Measurements from ENCODE around the gene PAFAH1B1. TPM values are rescaled to one million over a fixed set of nuclear protein-coding genes. Genes with fewer than 3 reads are reported as not detected.

The PAFAH1B1 gene
- total and polyA plus RNA-seq, 2 donors (not counting 1 experiment from before 2014, with no cell fraction given), result 41.4 to 170 TPM

DNA sequence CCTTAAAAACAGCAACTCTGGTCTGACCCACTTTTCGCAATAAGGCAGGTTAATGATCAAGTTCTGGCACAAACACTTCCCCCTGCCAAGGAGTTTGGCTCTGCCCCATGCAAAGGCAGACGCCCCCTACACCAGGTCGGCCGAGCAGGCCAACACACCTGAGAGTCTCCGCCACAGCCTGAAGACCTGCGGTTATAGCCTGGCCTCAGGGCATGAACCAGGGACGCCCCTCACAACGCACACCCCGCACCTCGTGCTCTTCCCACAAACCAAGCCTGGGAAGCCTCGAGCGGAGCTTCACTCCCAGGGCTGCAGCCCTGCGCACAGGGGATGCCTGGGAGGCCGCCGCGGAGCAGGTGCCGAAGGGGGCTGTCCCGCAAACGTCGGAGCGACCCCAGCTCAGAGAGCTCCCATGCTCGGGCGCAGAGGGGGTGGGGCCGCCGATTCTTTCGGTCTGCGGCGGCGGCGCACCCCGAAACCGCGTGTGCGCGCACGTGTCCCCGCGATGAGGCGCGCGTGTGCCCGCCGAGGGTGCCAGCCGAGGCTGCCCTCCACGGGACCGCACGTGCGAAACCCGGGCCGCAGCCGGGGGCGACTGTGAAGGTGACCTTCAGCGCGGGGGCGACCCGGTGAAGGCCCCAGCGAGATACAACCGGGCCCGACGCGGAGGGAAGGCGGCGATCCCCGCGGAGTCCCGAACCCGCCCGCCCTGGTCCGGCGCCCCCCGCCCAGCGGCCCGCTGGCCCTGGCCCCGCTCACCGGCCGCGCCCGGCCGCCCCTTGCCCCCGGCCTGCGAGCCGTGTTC, 117.6 kb downstream of the PAFAH1B1 start:
- Histone ChIP-seq H3K9me3 (ENCODE audit: control extremely low read depth in 1 of 3, control insufficient read depth in 2 of 3, insufficient read depth in 1 of 3, low read length in 2 of 3) (no peaks in the 10 kb centered on the region), H3K4me1 (ENCODE audit: control insufficient read depth in 2 of 2, insufficient read depth in 2 of 2, low read length in 2 of 2) (peaks cover 29 to 50% of the 10 kb centered on the region in 2 donors), H3K9ac (ENCODE audit: low read length) (peak overlapping the region; percentile 83), H3K27ac (ENCODE audit: low read length in 2 of 2) (peak overlapping the region in 1 of 2 donors; percentile 42), H3K4me2 (replicated peaks; ENCODE audit: low read depth, low read length, poor library complexity, severe bottlenecking) (peak overlapping the region; percentile 95), H3K27me3 (replicated peaks in 1 of 4; ENCODE audit: control extremely low read depth in 1 of 4, control insufficient read depth in 3 of 4, insufficient read depth in 4 of 4, low read length in 3 of 4) (no peaks in the 10 kb centered on the region), H4K20me1 (ENCODE audit: control insufficient read depth, insufficient read depth, low read length, poor library complexity, severe bottlenecking) (peaks cover 52% of the 10 kb centered on the region), H2AFZ (ENCODE audit: insufficient read depth, low read depth, low read length, poor library complexity, severe bottlenecking) (peak overlapping the region; percentile 99), H3K4me3 (ENCODE audit: control extremely low read depth in 1 of 5, extremely low read depth in 1 of 5, insufficient read depth in 1 of 5, low read depth in 2 of 5, low read length in 4 of 5) (peak overlapping the region; percentile 21 to 95 (median 58)), H3K79me2 (ENCODE audit: control insufficient read depth, insufficient read depth, low read length) (peaks cover 60% of the 10 kb centered on the region), H3K36me3 (replicated peaks in 1 of 2; ENCODE audit: control extremely low read depth in 1 of 2, control insufficient read depth in 1 of 2, extremely low read depth in 1 of 2, insufficient read depth in 2 of 2, low read length in 1 of 2) (no peaks in the 10 kb centered on the region)
- peak overlapping the region; percentile 93 for H3K4me3 Mint-ChIP-seq
- POLR2A ChIA-PET, result interaction anchor here (0.5 kb wide), 1 partner anchor 127 kb away, joined by 3 read pairs; no protein-coding TSS in a partner anchor
- H3K9me3 Mint-ChIP-seq (ENCODE audit: insufficient read depth), result no peaks in the 10 kb centered on the region
- ATAC-seq (ENCODE audit: low read depth), result peak; percentile 2
- H3K4me1 Mint-ChIP-seq, result peaks cover 44% of the 10 kb centered on the region
- TF ChIP-seq, protein P1, sequence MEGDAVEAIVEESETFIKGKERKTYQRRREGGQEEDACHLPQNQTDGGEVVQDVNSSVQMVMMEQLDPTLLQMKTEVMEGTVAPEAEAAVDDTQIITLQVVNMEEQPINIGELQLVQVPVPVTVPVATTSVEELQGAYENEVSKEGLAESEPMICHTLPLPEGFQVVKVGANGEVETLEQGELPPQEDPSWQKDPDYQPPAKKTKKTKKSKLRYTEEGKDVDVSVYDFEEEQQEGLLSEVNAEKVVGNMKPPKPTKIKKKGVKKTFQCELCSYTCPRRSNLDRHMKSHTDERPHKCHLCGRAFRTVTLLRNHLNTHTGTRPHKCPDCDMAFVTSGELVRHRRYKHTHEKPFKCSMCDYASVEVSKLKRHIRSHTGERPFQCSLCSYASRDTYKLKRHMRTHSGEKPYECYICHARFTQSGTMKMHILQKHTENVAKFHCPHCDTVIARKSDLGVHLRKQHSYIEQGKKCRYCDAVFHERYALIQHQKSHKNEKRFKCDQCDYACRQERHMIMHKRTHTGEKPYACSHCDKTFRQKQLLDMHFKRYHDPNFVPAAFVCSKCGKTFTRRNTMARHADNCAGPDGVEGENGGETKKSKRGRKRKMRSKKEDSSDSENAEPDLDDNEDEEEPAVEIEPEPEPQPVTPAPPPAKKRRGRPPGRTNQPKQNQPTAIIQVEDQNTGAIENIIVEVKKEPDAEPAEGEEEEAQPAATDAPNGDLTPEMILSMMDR (IDR thresholded peaks at IDR 0.05), result no peak
- TF ChIP-seq EZH2 (IDR thresholded peaks at IDR 0.05; ENCODE audit: borderline replicate concordance, insufficient read depth, low read depth, low read length, poor library complexity, severe bottlenecking), result no peak
- under 1% methylated on average over 82 of the region's 82 CpGs for WGBS (ENCODE audit: insufficient coverage)
- H3K27me3 Mint-ChIP-seq, result no peaks in the 10 kb centered on the region
- peak; percentile 55 for DNase-seq
- CTCF ChIA-PET, result interaction anchor here (0.8 to 0.9 kb wide), 2 partner anchors 76 to 302 kb away, joined by 3 read pairs; no protein-coding TSS in a partner anchor
- intact Hi-C loops (cut with micrococcal nuclease), result loop anchor here (1.0 to 5.0 kb wide), 4 partner anchors 116 to 374 kb away; partner anchors contain the start of genes SGSM2 and TSR1
- peak overlapping the region; percentile 90 for H3K27ac Mint-ChIP-seq

All from B cell (primary cell).